Adrenal gland (tissue), 12 donors: ENCODE results near the gene TEDC1. TPM values are rescaled to one million over a fixed set of nuclear protein-coding genes. Genes with fewer than 3 reads are reported as not detected.

ENCODE experiments used
- DNase-seq, 7 donors: peaks; one replicate each; pipeline ENCODE4 v3.0.0-alpha.2; 2019 to 2020
- H3K27ac ChIP-seq, 5 donors: fragments of 200-600 bp; sonication (generic) in 4 of 5; 1 replicate in 3 of 5; 2 replicates in 2 of 5; pipeline versions ENCODE4 v1.5.1 to v1.8.0; 2016 to 2020; ENCODE audit warnings: mild to moderate bottlenecking in 1 of 5
- H3K27me3 ChIP-seq: fragments of 200-600 bp; 2 replicates; pipeline ENCODE4 v1.8.0; 2021
- H3K36me3 ChIP-seq, 2 donors: fragments of 200-600 bp; replicated peaks in 1 of 2; 1 replicate in 1 of 2; 2 replicates in 1 of 2; pipeline versions ENCODE4 v1.5.1 to v1.8.0; 2018 to 2022
- H3K4me1 ChIP-seq, 2 donors: fragments of 200-600 bp; replicated peaks in 1 of 2; 1 replicate in 1 of 2; 2 replicates in 1 of 2; pipeline versions ENCODE4 v1.5.1 to v1.8.0; 2018 to 2021
- H3K4me3 ChIP-seq, 4 donors: fragments of 200-600 bp; sonication (generic) in 3 of 4; one replicate each; pipeline ENCODE4 v1.5.1; 2016 to 2018
- H3K9me3 ChIP-seq, 3 donors: fragments of 200-600 bp; sonication (generic) in 1 of 3; replicated peaks in 1 of 3; 1 replicate in 2 of 3; 2 replicates in 1 of 3; pipeline versions ENCODE4 v1.5.1 to v1.8.0; 2016 to 2021
- CTCF ChIP-seq, 6 experiments: fragments of 450-650 bp in 4 of 6; fragments of 200-600 bp in 2 of 6; sonication (generic) in 1 of 6; IDR thresholded peaks; 1 replicate in 5 of 6; 2 replicates in 1 of 6; pipeline versions ENCODE4 v1.5.1 to v1.8.0; 2016 to 2021; ENCODE audit warnings: antibody characterized with exemption in 6 of 6, mild to moderate bottlenecking in 2 of 6, moderate library complexity in 1 of 6
- POLR2A ChIP-seq, 2 donors: fragments of 450-650 bp; IDR thresholded peaks; one replicate each; pipeline ENCODE4 v1.6.1; 2017; ENCODE audit warnings: antibody characterized with exemption in 2 of 2, mild to moderate bottlenecking in 2 of 2, moderate library complexity in 1 of 2
- WGBS, 4 donors: extraction: QIAGEN DNeasy Blood & Tissue Kit in 2 of 4; methylation state at CpG; one replicate each; pipeline versions ENCODE4 v1.1.5 to v1.1.7; 2013 to 2017; 5-methylcytosine and 5-hydroxymethylcytosine counted together
- intact Hi-C, 2 donors: fragments of 100-400 bp; cut with DNase I; formaldehyde crosslinking; loops; one replicate each; pipeline versions ENCODE4 v1.14.1 to v1.15.0; 2022 to 2023
- polyA plus RNA-seq, 3 donors: library from polyadenylated mRNA; stranded (reverse); fragments of 200-250 nt in 2 of 3; fragments of 350-450 nt in 1 of 3; fragmentation: Illumina TruSeq in 1 of 3; extraction: RNeasy Lipid Tissue Mini Kit (QIAGEN cat#74804) in 1 of 3; gene quantifications; one replicate each; pipeline ENCODE4 v1.2.3, GENCODE V29; 2013 to 2014
- total RNA-seq, 9 donors: library from RNA; depleted of rRNA in 4 of 9; stranded (reverse); fragments of >200 nt in 4 of 9; fragments of 120-200 nt in 1 of 9; fragmentation: NEBNext Ultra II Directional in 1 of 9; extraction: Animal tissue kit (Norgen Biotek cat#: 25700) in 1 of 9; gene quantifications; one replicate each; pipeline versions ENCODE4 v1.1.0 to v1.2.4, GENCODE V29; 2013 to 2023
- donor health status: healthy with polysubstance abuse.
- donor health status: Bipolar disorder and iron deficiency.
- donor health status: DM: yes; HTN: yes; CAD: no.
- donor health status: DM: no; HTN: no; CAD: no.
- donor health status: DM: no; HTN: no; CAD: no.
- donor health status: DM: yes; HTN: yes; CAD: no.

The TEDC1 gene
- total and polyA plus RNA-seq, 12 donors = 0.24 to 19.1 (median 3.4) TPM

GRCh38 chr14:105500036-105500725 lies 9.1 kb downstream of the TEDC1 start:
- TF ChIP-seq CTCF (IDR thresholded peaks at IDR 0.05) = no peak
- TF ChIP-seq POLR2A (IDR thresholded peaks at IDR 0.05) = no peak
- Histone ChIP-seq H3K27ac (no peak overlapping the region), H3K36me3 (no peaks in the 10 kb centered on the region), H3K4me1 (no peaks in the 10 kb centered on the region), H3K9me3 (no peaks in the 10 kb centered on the region), H3K4me3 (no peak overlapping the region), H3K27me3 (peaks cover 6% of the 10 kb centered on the region)
- WGBS, 4 donors = 73 to 83% (median 83%) methylated on average over 9 to 21 of the region's 21 CpGs
- DNase-seq = no peak
- intact Hi-C loops = no loop called here

- Histone ChIP-seq H3K4me3 (no peak overlapping the region), H3K4me1 (no peaks in the 10 kb centered on the region), H3K36me3 (no peaks in the 10 kb centered on the region), H3K27me3 (peaks cover 6% of the 10 kb centered on the region), H3K9me3 (no peaks in the 10 kb centered on the region), H3K27ac (no peak overlapping the region)
- WGBS, 4 donors = 62 to 73% (median 68%) methylated on average over 8 to 10 of the region's 10 CpGs
- intact Hi-C loops = no loop called here
- TF ChIP-seq POLR2A (IDR thresholded peaks at IDR 0.05) = no peak
- TF ChIP-seq CTCF (IDR thresholded peaks at IDR 0.05) = no peak
- no peak for DNase-seq
These were observed 9.7 kb downstream of the TEDC1 start for GRCh38 chr14:105500726-105501101.

- DNase-seq = no peak
- Histone ChIP-seq H3K4me1 (no peaks in the 10 kb centered on the region), H3K9me3 (no peaks in the 10 kb centered on the region), H3K36me3 (no peaks in the 10 kb centered on the region), H3K27ac (no peak overlapping the region), H3K27me3 (peaks cover 6% of the 10 kb centered on the region), H3K4me3 (no peak overlapping the region)
- intact Hi-C loops = no loop called here
- TF ChIP-seq POLR2A (IDR thresholded peaks at IDR 0.05) (no peak), CTCF (IDR thresholded peaks at IDR 0.05) (no peak)
- 81 to 88% (median 81%) methylated on average over 13 of the region's 13 CpGs for WGBS, 4 donors
These were observed 10.7 kb downstream of the TEDC1 start for GRCh38 chr14:105501504-105502291.

- no peak overlapping the region for H3K4me3 ChIP-seq
- intact Hi-C loops = no loop called here
- H3K36me3 ChIP-seq = no peaks in the 10 kb centered on the region
- no peak for DNase-seq
- H3K9me3 ChIP-seq = no peaks in the 10 kb centered on the region
- no peak for TF ChIP-seq POLR2A (IDR thresholded peaks at IDR 0.05)
- 75 to 82% (median 77%) methylated on average over 4 to 18 of the region's 18 CpGs for WGBS, 4 donors
- peaks cover 6% of the 10 kb centered on the region for H3K27me3 ChIP-seq
- no peaks in the 10 kb centered on the region for H3K4me1 ChIP-seq
- H3K27ac ChIP-seq = no peak overlapping the region
These were observed 11.6 kb downstream of the TEDC1 start for GRCh38 chr14:105502446-105503295.
